ENCODE measurements around the gene NSL1. TPM values are rescaled to one million over a fixed set of nuclear protein-coding genes. Genes with fewer than 3 reads are reported as not detected.

The NSL1 gene
- total and polyA plus RNA-seq, 9 of the 15 experiments (the other 6 are each of a cell fraction or from before 2014, with no cell fraction given) = 53.5 to 108 (median 59.1) TPM

DNA sequence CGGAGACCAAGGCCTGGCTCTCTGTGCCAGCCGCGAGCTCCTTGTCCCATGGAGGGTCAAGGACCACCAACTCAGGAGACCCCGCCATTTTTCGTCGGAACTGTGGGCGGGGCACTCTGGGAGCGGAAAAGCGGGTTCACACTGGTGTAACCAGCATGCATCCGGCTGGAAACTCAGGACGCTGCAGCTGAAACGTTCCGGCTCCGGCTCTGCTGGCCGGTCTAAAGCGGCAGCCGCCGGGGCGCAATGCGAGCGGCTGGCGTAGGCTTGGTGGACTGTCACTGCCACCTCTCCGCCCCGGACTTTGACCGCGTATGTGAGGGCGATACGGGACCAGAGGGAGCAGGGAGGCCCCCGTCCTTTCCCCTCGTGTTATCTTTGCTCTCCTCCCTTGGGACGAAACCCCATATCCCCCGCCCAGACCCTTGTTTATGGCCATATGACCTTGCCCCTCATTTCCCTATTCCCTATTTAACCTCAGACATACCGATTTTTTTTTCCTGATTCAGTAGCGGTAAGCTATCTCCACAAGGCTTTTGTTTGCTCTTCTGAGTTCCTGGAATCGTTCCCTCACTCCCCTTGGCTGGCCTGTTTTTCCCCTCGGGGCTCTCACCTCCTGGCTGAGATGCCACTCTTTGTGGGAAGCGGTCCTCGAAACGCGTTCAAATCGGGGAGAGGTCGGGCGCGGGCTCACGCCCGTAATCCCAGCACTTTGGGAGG, at the start of gene NSL1, which contains the start of gene TATDN3 (continued):
- TF ChIP-seq, protein P1, sequence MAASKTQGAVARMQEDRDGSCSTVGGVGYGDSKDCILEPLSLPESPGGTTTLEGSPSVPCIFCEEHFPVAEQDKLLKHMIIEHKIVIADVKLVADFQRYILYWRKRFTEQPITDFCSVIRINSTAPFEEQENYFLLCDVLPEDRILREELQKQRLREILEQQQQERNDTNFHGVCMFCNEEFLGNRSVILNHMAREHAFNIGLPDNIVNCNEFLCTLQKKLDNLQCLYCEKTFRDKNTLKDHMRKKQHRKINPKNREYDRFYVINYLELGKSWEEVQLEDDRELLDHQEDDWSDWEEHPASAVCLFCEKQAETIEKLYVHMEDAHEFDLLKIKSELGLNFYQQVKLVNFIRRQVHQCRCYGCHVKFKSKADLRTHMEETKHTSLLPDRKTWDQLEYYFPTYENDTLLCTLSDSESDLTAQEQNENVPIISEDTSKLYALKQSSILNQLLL (CRISPR knock-in tag; IDR thresholded peaks at IDR 0.05; ENCODE audit: borderline replicate concordance) = no peak
- TF ChIP-seq, protein P2, sequence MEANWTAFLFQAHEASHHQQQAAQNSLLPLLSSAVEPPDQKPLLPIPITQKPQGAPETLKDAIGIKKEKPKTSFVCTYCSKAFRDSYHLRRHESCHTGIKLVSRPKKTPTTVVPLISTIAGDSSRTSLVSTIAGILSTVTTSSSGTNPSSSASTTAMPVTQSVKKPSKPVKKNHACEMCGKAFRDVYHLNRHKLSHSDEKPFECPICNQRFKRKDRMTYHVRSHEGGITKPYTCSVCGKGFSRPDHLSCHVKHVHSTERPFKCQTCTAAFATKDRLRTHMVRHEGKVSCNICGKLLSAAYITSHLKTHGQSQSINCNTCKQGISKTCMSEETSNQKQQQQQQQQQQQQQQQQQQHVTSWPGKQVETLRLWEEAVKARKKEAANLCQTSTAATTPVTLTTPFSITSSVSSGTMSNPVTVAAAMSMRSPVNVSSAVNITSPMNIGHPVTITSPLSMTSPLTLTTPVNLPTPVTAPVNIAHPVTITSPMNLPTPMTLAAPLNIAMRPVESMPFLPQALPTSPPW (CRISPR knock-in tag; IDR thresholded peaks at IDR 0.05) = peak; percentile 62
- TF ChIP-seq XRCC3 (IDR thresholded peaks at IDR 0.05) (no peak), ADNP (tag; IDR thresholded peaks at IDR 0.05) (no peak), HDAC2 (IDR thresholded peaks at IDR 0.05) (0 out of 2 replicates have a peak, but pooled peaks have one; percentile 82), BDP1 (IDR thresholded peaks at IDR 0.05; ENCODE audit: insufficient read depth, insufficient read length) (no peak), MEF2D (tag; conservative IDR thresholded peaks at IDR 0.05; ENCODE audit: low read depth) (0 out of 2 replicates have a peak, but pooled peaks have one; percentile 54), PHTF2 (CRISPR knock-in tag; IDR thresholded peaks at IDR 0.05) (no peak), TSC22D4 (tag; IDR thresholded peaks at IDR 0.05) (no peak), ZNF184 (CRISPR knock-in tag; IDR thresholded peaks at IDR 0.05) (no peak)
- TF ChIP-seq, protein P3, sequence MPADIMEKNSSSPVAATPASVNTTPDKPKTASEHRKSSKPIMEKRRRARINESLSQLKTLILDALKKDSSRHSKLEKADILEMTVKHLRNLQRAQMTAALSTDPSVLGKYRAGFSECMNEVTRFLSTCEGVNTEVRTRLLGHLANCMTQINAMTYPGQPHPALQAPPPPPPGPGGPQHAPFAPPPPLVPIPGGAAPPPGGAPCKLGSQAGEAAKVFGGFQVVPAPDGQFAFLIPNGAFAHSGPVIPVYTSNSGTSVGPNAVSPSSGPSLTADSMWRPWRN (IDR thresholded peaks at IDR 0.05; ENCODE audit: low read depth) = no peak
- TF ChIP-seq, protein P4, sequence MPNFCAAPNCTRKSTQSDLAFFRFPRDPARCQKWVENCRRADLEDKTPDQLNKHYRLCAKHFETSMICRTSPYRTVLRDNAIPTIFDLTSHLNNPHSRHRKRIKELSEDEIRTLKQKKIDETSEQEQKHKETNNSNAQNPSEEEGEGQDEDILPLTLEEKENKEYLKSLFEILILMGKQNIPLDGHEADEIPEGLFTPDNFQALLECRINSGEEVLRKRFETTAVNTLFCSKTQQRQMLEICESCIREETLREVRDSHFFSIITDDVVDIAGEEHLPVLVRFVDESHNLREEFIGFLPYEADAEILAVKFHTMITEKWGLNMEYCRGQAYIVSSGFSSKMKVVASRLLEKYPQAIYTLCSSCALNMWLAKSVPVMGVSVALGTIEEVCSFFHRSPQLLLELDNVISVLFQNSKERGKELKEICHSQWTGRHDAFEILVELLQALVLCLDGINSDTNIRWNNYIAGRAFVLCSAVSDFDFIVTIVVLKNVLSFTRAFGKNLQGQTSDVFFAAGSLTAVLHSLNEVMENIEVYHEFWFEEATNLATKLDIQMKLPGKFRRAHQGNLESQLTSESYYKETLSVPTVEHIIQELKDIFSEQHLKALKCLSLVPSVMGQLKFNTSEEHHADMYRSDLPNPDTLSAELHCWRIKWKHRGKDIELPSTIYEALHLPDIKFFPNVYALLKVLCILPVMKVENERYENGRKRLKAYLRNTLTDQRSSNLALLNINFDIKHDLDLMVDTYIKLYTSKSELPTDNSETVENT (CRISPR knock-in tag; IDR thresholded peaks at IDR 0.05) = peak; percentile 96
- TF ChIP-seq, protein P5, sequence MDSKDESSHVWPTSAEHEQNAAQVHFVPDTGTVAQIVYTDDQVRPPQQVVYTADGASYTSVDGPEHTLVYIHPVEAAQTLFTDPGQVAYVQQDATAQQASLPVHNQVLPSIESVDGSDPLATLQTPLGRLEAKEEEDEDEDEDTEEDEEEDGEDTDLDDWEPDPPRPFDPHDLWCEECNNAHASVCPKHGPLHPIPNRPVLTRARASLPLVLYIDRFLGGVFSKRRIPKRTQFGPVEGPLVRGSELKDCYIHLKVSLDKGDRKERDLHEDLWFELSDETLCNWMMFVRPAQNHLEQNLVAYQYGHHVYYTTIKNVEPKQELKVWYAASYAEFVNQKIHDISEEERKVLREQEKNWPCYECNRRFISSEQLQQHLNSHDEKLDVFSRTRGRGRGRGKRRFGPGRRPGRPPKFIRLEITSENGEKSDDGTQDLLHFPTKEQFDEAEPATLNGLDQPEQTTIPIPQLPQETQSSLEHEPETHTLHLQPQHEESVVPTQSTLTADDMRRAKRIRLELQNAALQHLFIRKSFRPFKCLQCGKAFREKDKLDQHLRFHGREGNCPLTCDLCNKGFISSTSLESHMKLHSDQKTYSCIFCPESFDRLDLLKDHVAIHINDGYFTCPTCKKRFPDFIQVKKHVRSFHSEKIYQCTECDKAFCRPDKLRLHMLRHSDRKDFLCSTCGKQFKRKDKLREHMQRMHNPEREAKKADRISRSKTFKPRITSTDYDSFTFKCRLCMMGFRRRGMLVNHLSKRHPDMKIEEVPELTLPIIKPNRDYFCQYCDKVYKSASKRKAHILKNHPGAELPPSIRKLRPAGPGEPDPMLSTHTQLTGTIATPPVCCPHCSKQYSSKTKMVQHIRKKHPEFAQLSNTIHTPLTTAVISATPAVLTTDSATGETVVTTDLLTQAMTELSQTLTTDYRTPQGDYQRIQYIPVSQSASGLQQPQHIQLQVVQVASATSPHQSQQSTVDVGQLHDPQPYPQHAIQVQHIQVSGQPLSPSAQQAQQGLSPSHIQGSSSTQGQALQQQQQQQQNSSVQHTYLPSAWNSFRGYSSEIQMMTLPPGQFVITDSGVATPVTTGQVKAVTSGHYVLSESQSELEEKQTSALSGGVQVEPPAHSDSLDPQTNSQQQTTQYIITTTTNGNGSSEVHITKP (IDR thresholded peaks at IDR 0.05; ENCODE audit: partially characterized antibody) = peak; percentile 13

All from K562 (cell line).